ENCODE measurements around the gene RUSF1.

Gene RUSF1

GRCh38 chr16:31493506-31494125, 14.6 kb downstream of the RUSF1 start:
- no peak for DNase-seq (ENCODE audit: low read depth)
- H3K4me3 ChIP-seq (ENCODE audit: control insufficient read depth, low read depth, low read length): no peak overlapping the region
- TF ChIP-seq CTCF (IDR thresholded peaks at IDR 0.05; ENCODE audit: control insufficient read depth, insufficient read depth, low read depth, low read length, missing control alignments): no peak

GRCh38 chr16:31491778-31492418, 16.3 kb downstream of the RUSF1 start:
- TF ChIP-seq CTCF (IDR thresholded peaks at IDR 0.05; ENCODE audit: control insufficient read depth, insufficient read depth, low read depth, low read length, missing control alignments): no peak
- no peak for DNase-seq (ENCODE audit: low read depth)
- H3K4me3 ChIP-seq (ENCODE audit: control insufficient read depth, low read depth, low read length): no peak overlapping the region

GRCh38 chr16:31489616-31490584, 18.3 kb downstream of the RUSF1 start:
- TF ChIP-seq CTCF (IDR thresholded peaks at IDR 0.05; ENCODE audit: control insufficient read depth, insufficient read depth, low read depth, low read length, missing control alignments): no peak
- no peak overlapping the region for H3K4me3 ChIP-seq (ENCODE audit: control insufficient read depth, low read depth, low read length)
- no peak for DNase-seq (ENCODE audit: low read depth)

- DNase-seq (ENCODE audit: low read depth): no peak
- no peak overlapping the region for H3K4me3 ChIP-seq (ENCODE audit: control insufficient read depth, low read depth, low read length)
- no peak for TF ChIP-seq CTCF (IDR thresholded peaks at IDR 0.05; ENCODE audit: control insufficient read depth, insufficient read depth, low read depth, low read length, missing control alignments)
Observed at GRCh38 chr16:31489298-31489564, 19.0 kb downstream of the RUSF1 start.

GRCh38 chr16:31488468-31489297, 19.5 kb downstream of the RUSF1 start:
- peak overlapping the region; percentile 45 for H3K4me3 ChIP-seq (ENCODE audit: control insufficient read depth, low read depth, low read length)
- TF ChIP-seq CTCF (IDR thresholded peaks at IDR 0.05; ENCODE audit: control insufficient read depth, insufficient read depth, low read depth, low read length, missing control alignments): no peak
- no peak for DNase-seq (ENCODE audit: low read depth)
